ENCODE data around the gene SOAT2.

DNA sequence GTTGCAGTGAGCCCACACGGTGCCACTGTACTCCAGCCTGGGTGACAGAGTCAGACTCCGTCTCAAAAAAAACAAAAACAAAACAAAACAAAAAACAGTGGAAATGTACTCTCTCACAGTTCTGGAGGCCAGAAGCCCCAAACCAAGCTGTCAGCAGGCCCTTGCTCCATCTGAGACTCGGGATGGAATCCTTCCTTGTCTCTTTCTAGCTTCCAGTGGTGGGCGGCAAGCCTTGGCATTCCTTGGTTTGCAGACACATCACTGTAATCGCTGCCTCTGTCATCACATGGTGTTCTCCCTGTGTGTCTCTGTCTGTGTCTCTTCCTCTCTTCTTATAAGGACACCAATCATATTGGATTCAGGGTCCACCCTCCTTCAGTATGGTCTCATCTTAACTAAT is 47.0 kb upstream of the SOAT2 start:
- TF ChIP-seq POLR2A (IDR thresholded peaks at IDR 0.05) (no peak), EP300 (IDR thresholded peaks at IDR 0.05) (no peak)
- TF ChIP-seq, protein P1, sequence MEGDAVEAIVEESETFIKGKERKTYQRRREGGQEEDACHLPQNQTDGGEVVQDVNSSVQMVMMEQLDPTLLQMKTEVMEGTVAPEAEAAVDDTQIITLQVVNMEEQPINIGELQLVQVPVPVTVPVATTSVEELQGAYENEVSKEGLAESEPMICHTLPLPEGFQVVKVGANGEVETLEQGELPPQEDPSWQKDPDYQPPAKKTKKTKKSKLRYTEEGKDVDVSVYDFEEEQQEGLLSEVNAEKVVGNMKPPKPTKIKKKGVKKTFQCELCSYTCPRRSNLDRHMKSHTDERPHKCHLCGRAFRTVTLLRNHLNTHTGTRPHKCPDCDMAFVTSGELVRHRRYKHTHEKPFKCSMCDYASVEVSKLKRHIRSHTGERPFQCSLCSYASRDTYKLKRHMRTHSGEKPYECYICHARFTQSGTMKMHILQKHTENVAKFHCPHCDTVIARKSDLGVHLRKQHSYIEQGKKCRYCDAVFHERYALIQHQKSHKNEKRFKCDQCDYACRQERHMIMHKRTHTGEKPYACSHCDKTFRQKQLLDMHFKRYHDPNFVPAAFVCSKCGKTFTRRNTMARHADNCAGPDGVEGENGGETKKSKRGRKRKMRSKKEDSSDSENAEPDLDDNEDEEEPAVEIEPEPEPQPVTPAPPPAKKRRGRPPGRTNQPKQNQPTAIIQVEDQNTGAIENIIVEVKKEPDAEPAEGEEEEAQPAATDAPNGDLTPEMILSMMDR (IDR thresholded peaks at IDR 0.05) = no peak
